ENCODE data around the gene FNDC4. TPM values are rescaled to one million over a fixed set of nuclear protein-coding genes. Genes with fewer than 3 reads are reported as not detected.

Gene FNDC4
- total RNA-seq, 3 donors from 2014 or later (not counting 1 experiment from before 2014, with no cell fraction given) = not detected

DNA sequence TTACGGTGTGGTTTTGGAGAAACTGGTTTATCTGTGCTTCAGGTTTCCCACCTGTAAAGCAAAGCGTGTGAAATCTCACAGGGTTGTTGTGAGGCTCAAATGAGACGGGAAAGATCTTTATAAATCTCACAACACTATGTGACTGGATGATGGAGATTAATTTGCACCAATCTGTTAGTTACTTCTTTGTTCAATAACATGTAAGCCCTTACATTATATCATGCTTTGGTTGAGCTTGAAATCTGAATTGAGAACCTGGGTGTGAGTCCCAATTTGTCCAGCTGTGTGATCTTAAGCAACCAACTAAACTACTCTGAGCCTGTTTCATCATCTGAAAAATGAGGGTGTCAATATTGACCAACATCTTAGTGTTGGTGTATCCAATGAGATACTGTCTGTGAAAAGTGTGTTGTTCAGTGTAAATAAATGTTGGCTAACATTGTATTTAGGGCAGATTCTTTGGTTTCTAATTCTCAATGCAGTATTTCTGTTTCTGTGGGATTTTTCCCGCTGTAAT, 898 bp upstream of the FNDC4 start:
- H3K4me3 ChIP-seq (ENCODE audit: low read length) = no peak overlapping the region
- Mint-ChIP-seq H3K27me3 (ENCODE audit: low read depth in 2 of 2) (peaks cover 53 to 66% of the 10 kb centered on the region in 2 donors), H3K4me1 (peaks cover 7 to 9% of the 10 kb centered on the region in 2 donors), H3K36me3 (no peaks in the 10 kb centered on the region), H3K9me3 (no peaks in the 10 kb centered on the region), H3K27ac (peak overlapping the region in 1 of 2 donors; percentile 65), H3K4me3 (peak overlapping the region; percentile 83)
- H3K27ac ChIP-seq (ENCODE audit: low read length) = no peak overlapping the region
- no peak for DNase-seq
- TF ChIP-seq, protein P1, sequence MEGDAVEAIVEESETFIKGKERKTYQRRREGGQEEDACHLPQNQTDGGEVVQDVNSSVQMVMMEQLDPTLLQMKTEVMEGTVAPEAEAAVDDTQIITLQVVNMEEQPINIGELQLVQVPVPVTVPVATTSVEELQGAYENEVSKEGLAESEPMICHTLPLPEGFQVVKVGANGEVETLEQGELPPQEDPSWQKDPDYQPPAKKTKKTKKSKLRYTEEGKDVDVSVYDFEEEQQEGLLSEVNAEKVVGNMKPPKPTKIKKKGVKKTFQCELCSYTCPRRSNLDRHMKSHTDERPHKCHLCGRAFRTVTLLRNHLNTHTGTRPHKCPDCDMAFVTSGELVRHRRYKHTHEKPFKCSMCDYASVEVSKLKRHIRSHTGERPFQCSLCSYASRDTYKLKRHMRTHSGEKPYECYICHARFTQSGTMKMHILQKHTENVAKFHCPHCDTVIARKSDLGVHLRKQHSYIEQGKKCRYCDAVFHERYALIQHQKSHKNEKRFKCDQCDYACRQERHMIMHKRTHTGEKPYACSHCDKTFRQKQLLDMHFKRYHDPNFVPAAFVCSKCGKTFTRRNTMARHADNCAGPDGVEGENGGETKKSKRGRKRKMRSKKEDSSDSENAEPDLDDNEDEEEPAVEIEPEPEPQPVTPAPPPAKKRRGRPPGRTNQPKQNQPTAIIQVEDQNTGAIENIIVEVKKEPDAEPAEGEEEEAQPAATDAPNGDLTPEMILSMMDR (IDR thresholded peaks at IDR 0.05) = no peak
- peaks cover 34% of the 10 kb centered on the region for H3K27me3 ChIP-seq (ENCODE audit: control insufficient read depth, insufficient read depth, low read length)
- no peak for ATAC-seq
- peaks cover 11% of the 10 kb centered on the region for H3K4me1 ChIP-seq (ENCODE audit: control insufficient read depth, insufficient read depth, low read length)
- 57% methylated on average over 2 of the region's 4 CpGs for WGBS (ENCODE audit: insufficient coverage)
- intact Hi-C loops (cut with micrococcal nuclease) = no loop called here
- no peaks in the 10 kb centered on the region for H3K36me3 ChIP-seq (ENCODE audit: control insufficient read depth, insufficient read depth, low read length)
- no peaks in the 10 kb centered on the region for H3K9me3 ChIP-seq (ENCODE audit: control insufficient read depth, insufficient read depth, low read length)

GRCh38 chr2:27494284-27494943, 586 bp downstream of the FNDC4 start:
- intact Hi-C loops (cut with micrococcal nuclease) = no loop called here
- H3K36me3 ChIP-seq (ENCODE audit: control insufficient read depth, insufficient read depth, low read length) = no peaks in the 10 kb centered on the region
- H3K4me3 ChIP-seq (ENCODE audit: low read length) = no peak overlapping the region
- Mint-ChIP-seq H3K36me3 (no peaks in the 10 kb centered on the region), H3K9me3 (no peaks in the 10 kb centered on the region), H3K27ac (no peak overlapping the region), H3K4me3 (peak overlapping the region; percentile 45), H3K4me1 (peaks cover 16 to 18% of the 10 kb centered on the region in 2 donors), H3K27me3 (ENCODE audit: low read depth in 2 of 2) (peaks cover 52 to 64% of the 10 kb centered on the region in 2 donors)
- no peak overlapping the region for H3K27ac ChIP-seq (ENCODE audit: low read length)
- peaks cover 17% of the 10 kb centered on the region for H3K4me1 ChIP-seq (ENCODE audit: control insufficient read depth, insufficient read depth, low read length)
- H3K27me3 ChIP-seq (ENCODE audit: control insufficient read depth, insufficient read depth, low read length) = peaks cover 34% of the 10 kb centered on the region
- no peak for DNase-seq
- TF ChIP-seq, protein P1 (IDR thresholded peaks at IDR 0.05) = no peak
- no peaks in the 10 kb centered on the region for H3K9me3 ChIP-seq (ENCODE audit: control insufficient read depth, insufficient read depth, low read length)
- WGBS (ENCODE audit: insufficient coverage) = 32% methylated on average over 35 of the region's 35 CpGs
- no peak for ATAC-seq

DNA sequence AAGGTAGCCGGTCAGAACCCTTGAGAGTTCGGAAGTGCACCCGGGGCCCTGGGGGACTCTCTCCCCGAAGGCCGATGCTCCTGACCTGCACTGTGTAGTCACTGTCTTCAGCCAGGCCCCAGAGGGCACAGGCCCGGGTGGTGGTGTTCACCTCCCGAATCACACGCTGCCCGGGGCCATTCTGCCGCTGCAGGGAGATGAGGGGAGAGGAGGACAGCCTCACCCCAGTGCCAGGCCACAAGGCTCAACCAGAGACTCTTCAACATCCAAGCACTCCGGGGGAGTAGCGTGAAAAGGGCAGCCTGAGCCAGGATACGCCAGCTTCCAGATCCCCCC, 1.1 kb downstream of the FNDC4 start:
- H3K4me1 ChIP-seq (ENCODE audit: control insufficient read depth, insufficient read depth, low read length) = peaks cover 22% of the 10 kb centered on the region
- intact Hi-C loops (cut with micrococcal nuclease) = no loop called here
- peaks cover 34% of the 10 kb centered on the region for H3K27me3 ChIP-seq (ENCODE audit: control insufficient read depth, insufficient read depth, low read length)
- no peaks in the 10 kb centered on the region for H3K36me3 ChIP-seq (ENCODE audit: control insufficient read depth, insufficient read depth, low read length)
- ATAC-seq (no peak), DNase-seq (no peak)
- no peak overlapping the region for H3K4me3 ChIP-seq (ENCODE audit: low read length)
- H3K36me3 Mint-ChIP-seq = no peaks in the 10 kb centered on the region
- no peaks in the 10 kb centered on the region for H3K9me3 ChIP-seq (ENCODE audit: control insufficient read depth, insufficient read depth, low read length)
- H3K4me1 Mint-ChIP-seq = peaks cover 21 to 23% of the 10 kb centered on the region in 2 donors
- peak overlapping the region; percentile 45 for H3K4me3 Mint-ChIP-seq
- no peak overlapping the region for H3K27ac Mint-ChIP-seq
- TF ChIP-seq, protein P1 (IDR thresholded peaks at IDR 0.05) = no peak
- H3K9me3 Mint-ChIP-seq = no peaks in the 10 kb centered on the region
- H3K27ac ChIP-seq (ENCODE audit: low read length) = no peak overlapping the region
- 99% methylated on average over 13 of the region's 13 CpGs for WGBS (ENCODE audit: insufficient coverage)
- H3K27me3 Mint-ChIP-seq (ENCODE audit: low read depth in 2 of 2) = peaks cover 49 to 59% of the 10 kb centered on the region in 2 donors

Data from natural killer cell (primary cell).